Subcutaneous adipose tissue (tissue), 4 donors: ENCODE measurements around the gene KLF7. TPM values are rescaled to one million over a fixed set of nuclear protein-coding genes. Genes with fewer than 3 reads are reported as not detected.

Source experiments
- CTCF ChIP-seq: fragments of 450-650 bp; IDR thresholded peaks from one replicate; pipeline ENCODE4 v1.5.1; 2016; ENCODE audit warnings: low read depth, mild to moderate bottlenecking, control low read depth, antibody characterized with exemption, moderate library complexity
- total RNA-seq, 4 donors: library from RNA; depleted of rRNA; stranded (reverse); fragments of >200 nt; gene quantifications; one replicate each; pipeline ENCODE4 v1.1.0, GENCODE V29; 2016

The KLF7 gene
- total RNA-seq, 4 donors from 2014 or later = 25.7 to 34.1 (median 28.7) TPM

GRCh38 chr2:207123335-207123744 is 42.4 kb downstream of the KLF7 start:
- TF ChIP-seq CTCF = no peak

DNA sequence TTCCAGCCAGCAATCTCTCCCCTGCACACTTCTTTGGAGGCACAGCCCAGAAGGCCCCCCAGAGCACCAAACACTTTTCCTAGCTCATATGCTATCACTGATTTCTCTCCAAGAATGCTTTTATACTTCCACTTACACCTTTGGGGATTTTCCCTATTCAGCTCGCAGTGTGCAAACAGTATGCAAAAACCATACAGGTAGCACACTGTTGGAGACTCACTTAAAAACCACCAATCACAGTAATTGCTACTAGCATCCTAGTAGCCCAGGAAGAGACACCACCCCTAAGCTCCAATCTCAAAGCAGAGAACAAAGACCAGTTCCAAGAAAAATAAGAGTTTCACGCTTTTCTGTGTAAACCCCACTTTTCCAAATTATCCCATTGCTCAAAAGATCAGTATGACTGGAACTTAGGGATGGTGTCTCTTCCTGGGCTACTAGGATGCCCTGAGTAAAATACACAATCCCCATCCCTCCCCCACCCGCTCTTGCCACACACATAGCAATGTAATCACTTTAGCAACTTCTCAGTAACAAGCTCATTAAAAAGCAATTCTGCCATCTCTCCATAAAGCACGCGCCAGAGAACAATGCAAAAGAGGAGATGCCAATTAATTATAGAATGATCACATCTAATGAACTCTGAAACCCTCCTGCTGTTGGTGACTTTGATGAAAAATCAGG is 43.0 kb downstream of the KLF7 start:
- no peak for TF ChIP-seq CTCF

- TF ChIP-seq CTCF = no peak
These were observed 44.0 kb downstream of the KLF7 start for GRCh38 chr2:207121784-207122183.

DNA sequence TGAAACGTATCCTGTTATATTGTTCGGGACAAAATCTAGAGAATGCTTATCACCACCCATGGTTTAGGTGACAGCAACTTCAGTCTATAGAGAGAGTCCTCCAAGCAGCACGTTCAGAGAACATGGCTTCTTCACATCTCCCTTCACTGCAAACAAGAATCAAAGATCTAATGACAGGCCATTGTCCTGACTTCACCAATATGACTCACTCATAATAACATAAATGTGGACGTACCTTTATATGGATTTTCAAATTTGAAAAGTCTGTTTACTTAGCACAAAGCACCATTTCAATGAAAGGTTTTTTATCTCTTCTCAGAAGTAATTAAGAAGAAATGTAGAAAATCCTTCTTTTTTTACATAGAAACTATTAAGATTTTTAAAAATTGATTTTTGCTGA is 46.7 kb downstream of the KLF7 start:
- no peak for TF ChIP-seq CTCF

DNA sequence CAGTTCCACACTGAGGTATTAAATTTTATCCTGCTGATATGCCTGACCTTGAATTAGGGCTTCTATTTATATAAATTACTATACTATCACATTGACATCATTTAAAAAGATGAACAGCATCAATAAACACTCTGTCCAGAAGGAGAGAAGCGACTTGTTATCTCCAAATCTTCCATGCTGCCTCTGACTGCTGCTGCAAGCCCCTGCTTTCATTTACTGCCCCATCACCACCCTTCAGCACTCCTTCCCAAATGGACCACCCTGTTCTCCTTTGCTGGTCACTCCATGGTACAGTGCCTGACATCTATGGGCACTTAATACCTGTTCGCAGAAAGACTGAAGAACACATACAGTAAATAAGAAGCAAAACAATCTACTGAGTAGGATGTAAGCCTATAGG is 48.1 kb downstream of the KLF7 start:
- no peak for TF ChIP-seq CTCF

DNA sequence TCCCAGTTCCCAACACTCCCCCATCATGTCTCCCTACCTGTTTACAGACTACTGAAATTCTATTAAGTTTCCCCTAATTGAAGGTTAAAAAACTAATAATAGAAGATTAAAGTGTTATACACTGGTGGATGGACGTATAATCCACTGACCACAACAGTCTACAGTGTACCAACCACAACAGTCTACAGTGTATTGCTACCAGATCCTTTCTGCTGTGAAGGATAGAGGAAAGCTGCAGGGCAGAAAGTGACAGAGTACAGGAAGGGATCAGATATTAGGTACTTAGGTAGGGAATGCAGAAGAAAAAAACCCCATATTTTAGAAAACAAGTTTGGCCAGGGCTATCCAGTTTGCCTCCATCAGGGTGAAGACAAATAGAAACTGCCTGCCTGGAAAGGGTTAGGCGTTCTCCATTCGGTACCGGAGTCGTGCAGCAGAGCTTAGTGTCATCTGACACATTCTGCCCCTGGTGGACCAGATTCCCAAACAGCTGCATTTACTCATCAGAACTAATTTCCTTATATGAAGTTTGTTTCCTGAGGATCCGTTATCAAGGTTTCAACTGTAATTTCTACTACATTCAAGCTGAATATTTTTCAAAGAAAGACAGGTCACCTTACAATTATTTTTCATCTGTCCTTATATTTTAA is 49.9 kb downstream of the KLF7 start:
- TF ChIP-seq CTCF = no peak

- TF ChIP-seq CTCF = no peak
These were observed 52.3 kb downstream of the KLF7 start for GRCh38 chr2:207113414-207113813.
